Limb (tissue), 2 donors: ENCODE data around the gene PSAP.
"Not testable (repeated sequence)": the region's sequence is repeated elsewhere in the genome, so short reads cannot be mapped to it uniquely, and the experiment has no call there.

Source experiments
- DNase-seq, 2 donors: peaks; one replicate each; pipeline ENCODE4 v3.0.0-alpha.2; 2016; ENCODE audit errors: extremely low spot score in 2 of 2

PSAP gene

GRCh38 chr10:71850743-71851464 lies at the start of gene PSAP:
Gene PSAP (minus strand): TSS chr10:71851251. CDS start chr10:71851221, 30 bp downstream.
- DNase-seq = peak; percentile 97 to 98

DNA sequence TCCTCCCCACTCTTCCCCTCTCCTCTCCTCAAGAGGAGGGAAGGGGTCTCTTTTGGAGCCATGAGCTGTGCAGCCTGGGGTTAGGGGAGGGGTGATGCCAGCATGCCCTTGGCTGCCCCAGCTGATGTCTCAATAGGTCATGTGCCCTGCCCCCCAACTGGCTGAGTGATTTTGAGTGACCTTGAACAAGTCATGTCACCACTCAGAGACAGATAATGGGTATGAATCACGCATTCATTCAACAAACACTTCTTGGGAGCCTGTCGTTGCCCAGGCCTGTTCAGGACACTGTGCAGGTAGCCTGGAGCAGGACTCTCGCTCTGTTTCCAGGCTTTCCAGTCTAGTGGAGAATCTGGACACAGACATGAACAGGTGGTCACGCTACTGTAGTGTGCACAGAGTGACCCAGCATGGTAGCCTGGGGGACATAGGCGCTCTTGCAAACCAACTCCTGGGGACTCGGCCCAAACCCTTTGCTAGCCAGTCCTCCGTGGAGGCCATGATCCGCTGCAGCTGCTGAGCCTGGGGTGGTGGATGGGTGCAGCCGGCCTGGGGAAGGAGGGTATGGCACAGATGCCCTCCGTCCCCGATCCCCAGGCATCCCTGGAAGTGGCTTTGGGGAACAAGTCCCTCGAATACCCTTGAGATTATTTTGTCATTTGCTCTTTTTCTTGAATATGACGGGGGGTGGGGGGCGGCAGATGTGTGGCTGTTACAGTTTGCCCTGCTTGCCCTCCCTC lies 49.6 kb upstream of the PSAP start:
- no peak for DNase-seq

DNA sequence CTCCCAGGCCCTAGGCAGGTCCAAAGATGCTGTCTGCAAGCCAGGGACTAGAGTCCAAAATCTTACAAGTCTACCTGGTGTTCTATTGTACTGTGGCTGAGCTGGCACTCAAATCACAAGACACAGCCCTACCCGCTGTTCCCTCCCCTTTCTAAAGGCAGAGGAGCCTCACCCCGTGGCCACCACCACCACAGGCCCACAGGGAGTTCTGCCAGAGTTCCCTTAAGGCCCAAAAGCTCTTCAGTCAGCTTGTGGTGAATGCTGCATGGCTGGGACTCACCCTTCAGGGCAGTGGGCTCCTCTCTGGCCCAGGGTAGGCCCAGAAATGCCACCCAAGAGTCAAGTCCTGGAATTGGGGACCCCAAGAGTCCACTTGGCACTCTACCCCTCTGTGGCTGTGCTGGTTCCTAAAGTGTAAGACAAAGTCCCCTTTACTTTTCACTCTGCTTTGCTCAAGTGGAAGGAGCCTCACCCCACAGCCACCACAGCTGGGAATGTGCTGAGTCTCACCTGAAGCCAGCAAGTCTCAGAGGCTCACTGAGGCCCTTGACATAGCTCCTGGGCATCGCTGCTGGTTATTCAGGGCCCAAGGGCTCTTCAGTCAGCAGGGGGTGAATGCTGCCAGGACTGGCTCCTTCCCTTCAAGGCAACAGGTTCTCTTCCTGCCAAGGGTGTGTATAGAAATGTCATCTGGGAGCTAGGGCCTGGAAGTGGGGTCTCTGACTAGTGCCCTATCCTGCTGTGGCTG lies 48.8 kb upstream of the PSAP start:
- DNase-seq = no peak

GRCh38 chr10:71898346-71898745 lies 47.3 kb upstream of the PSAP start:
- DNase-seq = not testable (repeated sequence)

DNA sequence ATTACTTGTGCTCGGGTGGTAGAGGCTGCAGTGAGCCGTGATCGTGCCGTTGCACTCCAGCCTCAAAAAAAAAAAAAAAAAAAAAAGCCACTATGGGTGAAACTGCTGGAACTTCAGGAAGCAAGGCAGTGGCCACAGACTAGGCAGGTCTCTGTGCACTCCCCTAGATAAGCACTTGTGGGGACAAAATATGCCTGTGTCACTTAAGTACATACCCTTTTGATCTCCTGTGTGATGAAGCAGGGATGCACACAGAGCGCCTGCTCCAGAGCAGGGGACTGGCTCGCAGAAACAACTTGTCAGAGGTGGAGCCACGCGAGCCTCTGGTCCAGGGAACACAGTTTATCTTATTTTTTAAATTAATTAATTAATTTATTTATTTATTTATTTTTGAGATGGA lies 42.9 kb upstream of the PSAP start:
- DNase-seq = no peak

- no peak for DNase-seq
These were observed 42.3 kb upstream of the PSAP start for GRCh38 chr10:71893258-71893815.

DNA sequence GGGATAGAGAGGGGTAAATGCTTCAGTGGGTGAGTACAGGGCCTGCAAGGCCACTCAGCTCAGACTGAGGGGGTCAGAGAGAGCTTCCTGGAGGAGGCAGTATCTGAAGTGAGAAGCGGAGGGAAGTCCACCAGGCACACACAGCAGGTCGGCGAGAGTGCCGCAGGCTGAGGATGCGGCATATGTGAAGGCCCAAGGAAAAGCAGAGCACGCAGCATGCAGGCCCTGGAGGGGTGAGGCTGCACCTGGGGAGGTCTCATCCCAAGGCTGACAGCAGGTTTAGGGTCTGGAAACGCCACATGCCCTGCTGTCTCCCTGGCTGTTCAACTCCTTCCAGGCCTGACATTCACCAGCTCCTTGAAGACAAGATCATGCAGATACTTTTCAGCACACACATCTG lies 40.4 kb upstream of the PSAP start:
- no peak for DNase-seq

- no peak for DNase-seq
These were observed 38.4 kb upstream of the PSAP start for GRCh38 chr10:71889388-71889987.

DNA sequence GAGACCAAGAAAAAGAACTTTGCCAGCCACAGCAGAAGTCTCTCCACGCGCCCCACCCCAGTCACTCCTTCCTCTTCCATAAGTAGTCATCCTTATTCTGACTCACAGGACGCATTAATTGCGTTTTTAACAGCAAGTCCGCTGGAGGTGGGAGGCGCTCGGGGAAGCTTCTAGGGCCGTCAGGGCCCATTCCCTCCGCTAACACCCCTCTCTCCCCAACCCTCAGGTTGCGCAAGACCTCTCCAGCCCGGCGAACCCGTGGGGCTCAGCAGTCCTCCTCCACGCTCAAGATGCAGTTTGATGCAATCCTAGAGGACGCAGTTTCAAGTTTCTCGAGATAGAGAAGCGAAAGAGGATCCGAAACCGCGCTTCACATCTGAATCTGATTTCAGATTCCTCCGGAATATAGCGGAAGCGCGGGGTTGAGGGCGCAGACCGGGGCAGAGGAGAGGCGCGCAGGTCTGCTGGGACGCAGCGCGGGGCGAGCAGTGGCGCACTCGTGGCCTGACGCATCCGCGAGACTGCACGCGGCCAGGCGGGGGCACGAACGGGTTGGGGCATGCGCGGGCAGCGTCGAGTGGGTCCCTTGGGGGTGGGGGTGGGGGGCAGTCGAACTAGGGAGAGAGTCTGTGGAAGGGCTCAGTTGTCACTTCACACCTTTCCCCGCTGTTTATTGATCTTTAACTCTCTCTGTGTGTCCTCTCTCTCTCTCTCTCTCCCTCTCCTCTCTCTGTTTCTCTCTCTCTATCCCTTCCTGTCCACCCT lies 37.8 kb upstream of the PSAP start:
- DNase-seq = peak; percentile 36 to 80

GRCh38 chr10:71888248-71888622 lies 37.2 kb upstream of the PSAP start:
- DNase-seq = no peak

DNA sequence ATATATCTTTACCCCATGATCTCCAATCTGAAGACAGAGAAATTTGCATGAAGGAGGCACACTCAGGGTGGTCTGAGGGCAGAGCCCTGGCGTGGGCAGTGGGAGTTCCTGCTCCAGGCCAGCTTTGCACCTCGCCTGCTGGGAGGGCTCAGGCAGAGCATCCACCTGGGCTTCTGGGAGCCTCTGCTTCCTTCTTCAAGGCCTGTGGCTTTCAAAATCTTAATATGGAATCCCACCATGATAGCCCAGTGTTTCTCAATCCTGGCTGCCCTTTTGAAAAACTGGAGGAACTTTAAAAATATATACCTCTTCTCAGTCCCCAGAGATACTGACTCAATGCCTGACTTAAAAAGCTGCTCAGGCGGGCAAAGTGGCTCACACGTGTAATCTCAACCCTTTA lies 36.7 kb upstream of the PSAP start:
- no peak for DNase-seq

DNA sequence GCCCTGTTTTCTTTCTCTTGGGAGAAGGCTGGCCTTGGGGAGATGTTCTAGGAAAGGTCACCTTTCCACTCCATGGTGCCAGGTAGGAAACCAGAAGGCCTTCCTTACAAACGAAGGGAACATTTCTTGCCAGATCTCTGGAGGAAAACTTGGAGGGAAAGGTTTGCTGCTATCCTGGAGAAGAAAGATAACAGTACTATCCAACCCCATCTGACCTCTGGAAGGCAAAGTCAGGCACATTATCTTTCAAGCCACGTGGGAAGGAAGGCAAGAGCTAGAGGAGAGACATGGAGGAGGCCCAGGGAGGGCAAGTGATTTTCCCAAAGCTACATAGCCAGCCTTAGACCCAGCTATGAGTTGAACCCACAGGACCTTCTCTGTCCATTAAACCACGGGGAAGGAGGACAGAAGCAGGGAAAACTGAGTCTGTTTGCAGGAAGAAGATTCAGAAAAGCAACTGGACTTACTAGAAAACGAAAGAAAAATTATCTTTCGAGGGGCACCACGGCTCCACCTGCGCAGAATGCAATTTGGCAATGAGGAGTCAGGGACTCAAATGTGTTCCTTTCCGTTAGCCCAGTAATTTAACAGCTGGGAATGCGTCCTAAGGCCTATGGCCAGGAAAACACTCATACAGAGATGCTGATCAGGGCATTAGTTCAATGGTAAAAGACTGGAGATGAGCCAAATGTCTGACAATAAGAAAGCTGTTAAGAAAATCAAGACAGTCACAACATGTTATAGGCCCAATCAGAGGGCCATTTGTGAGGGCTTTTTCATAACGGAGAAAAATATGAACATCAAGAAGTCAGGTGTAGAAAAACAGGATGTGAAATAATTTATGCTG lies 32.0 kb upstream of the PSAP start:
- peak in 1 of 2 donors; percentile 11 for DNase-seq

DNA sequence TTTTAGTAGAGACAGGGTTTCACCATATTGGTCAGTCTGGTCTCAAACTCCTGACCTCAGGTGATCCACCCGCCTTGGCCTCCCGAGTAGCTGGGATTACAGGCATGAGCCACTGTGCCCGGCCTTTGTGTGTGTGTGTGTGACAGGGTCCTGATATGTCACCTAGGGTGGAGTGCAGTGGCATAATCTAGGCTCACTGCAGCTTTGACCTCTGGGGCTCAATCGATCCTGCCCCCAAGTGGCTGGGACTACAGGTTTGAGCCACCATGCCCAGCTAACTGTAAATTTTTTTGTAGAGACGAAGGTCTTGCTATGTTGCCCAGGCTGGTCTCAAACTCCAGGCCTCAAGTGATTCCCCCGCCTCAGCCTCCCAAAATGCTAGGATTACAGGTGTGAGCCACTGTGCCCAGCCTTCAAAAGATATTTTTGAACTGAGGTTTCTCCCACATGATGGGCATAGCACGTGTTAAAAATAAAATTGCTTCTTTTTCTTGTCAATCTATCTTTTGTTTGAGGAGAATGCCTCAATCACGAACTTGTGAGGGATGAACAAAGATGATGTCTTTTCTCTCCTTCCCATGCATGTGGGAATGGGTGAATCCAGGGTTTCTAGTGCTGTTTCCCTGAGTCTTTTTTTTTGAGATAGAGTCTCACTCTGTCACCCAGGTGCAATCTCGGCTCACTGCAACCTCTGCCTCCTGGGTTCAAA lies 30.8 kb upstream of the PSAP start:
- no peak for DNase-seq

DNA sequence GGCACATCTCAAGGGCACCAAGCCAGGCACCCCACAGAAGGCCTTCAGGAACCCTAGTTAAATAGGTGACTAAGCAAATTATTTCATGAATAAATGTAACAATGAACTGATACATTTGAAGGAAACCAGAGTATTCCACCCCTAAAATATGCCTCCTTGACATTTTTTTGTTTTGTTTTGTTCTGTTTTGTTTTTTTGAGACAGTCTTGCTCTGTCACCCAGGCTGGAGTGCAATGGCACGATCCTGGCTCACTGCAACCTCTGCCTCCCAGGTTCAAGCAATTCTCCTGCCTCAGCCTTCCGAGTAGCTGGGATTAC lies 30.2 kb upstream of the PSAP start:
- not testable (repeated sequence) for DNase-seq

DNA sequence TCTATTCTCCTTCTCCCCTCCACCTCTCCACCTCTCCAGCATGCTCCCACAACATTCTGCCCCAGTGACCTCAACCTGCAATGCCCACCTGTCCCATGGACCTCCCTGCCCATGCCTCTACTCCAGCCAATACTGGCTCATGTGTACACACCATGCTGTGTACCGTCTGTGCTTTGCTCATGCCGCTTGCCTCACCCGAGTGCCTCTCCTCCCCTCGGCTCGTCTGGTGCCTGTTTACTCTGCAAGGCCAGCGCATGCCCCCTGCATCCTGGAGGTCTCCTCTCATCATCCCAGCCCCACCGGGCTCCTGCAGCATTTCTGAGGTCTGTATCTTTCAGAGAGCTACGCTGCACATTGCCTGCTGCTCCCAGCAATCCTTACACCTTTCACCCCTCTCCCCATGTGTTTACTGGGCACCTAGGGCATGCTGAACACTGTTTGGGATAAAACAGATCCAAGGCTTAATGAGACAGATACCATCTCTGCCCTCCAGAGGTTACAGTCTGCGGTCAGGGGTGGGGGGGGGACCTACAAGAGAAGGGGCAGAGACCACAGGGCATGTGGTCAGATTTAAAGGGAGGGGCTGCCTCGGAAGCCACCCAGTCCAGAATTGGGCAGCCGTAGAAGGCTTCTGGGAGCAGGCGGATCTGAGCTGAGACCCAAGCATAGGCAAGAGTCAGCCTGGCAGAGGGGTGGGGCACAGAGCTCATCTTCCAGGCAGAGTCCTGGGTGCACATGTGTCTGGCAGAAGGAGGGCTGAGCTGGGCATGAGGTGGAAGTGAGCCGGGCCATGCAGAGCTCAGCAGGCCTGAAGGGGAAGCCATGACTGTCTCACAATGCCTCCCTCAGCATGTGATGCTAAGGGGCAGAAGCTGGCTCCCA lies 29.6 kb upstream of the PSAP start:
- no peak for DNase-seq

DNA sequence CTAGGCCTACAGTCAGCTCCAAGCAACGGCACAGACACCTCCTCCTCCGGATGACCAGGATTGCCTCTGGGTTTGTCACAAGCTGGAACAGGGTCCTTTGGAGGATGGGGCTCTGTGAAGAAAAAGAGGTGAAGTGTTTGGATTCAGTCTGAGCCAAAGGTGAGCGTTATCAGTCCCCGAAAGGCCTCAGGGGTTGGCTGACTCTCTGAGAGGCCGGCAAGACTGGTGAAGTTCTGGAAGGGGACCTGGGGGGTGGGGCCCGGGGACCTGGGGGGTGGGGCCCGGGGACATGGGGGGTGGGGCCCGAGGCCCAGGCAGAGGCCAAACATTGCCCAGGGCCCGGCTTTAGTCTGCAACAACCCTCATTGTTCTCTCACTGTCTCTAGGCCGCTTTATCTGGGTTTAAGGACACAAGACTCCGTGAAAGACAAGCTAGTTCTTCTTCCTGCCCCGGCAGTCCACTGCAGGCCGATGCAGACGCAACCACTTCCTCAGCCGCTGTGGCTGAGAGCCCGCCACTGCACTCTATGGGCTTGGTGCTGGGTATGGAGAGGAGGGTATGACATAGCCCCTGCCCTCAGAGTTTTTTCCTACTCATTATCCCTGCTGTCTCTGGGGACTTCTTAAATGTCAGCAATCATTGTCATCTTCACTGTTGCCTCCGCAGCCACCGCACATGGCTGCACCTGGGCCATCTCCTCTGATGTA lies 27.4 kb upstream of the PSAP start:
- DNase-seq = no peak

DNA sequence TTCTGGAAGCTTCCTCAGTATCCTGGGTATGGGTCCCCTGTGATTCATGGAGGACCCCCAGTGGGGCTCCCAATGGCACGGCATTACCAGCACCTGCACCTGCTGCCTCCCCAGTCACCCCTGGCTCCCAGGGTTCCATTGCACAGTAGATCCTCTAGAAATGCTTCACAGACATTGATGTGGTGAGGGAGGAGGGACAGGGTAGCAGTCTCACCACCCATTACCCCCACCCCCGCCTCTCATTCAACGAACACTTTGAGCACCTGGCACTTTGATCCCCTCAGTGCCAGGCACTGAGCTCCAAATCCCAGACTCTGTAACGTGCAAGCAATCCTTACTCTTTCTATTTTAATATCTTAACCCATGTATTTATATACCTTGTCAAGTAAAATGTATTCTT lies 26.8 kb upstream of the PSAP start:
- DNase-seq = no peak
